H4 (cell line): ENCODE results near the gene GPR142. TPM values are rescaled to one million over a fixed set of nuclear protein-coding genes. Genes with fewer than 3 reads are reported as not detected.

Source experiments
- total RNA-seq: library from RNA; depleted of rRNA; stranded (reverse); fragments of >200 nt; shearing (Covaris generic); gene quantifications from 2 replicates; pipeline ENCODE4 v1.2.3, GENCODE V29; 2014; rRNA removed

Gene GPR142
- total RNA-seq, 1 experiment from 2014 or later = not detected

Other genes starting within 250 kb of the GPR142 start
- 583 and 762 TPM in 2 replicates for gene RPL38, start 163.8 kb upstream of the GPR142 start, total RNA-seq
- gene TTYH2, start 153.9 kb upstream of the GPR142 start, total RNA-seq = 3.0 and 9.3 TPM in 2 replicates
- not detected in 2 replicates for gene DNAI2, start 93.3 kb upstream of the GPR142 start, total RNA-seq
- not detected in 2 replicates for gene KIF19, start 41.3 kb upstream of the GPR142 start, total RNA-seq
- not detected in 2 replicates for gene BTBD17, start 5.6 kb upstream of the GPR142 start, total RNA-seq
- gene GPRC5C, start 64.6 kb downstream of the GPR142 start, total RNA-seq = 63.4 and 78.9 TPM in 2 replicates
- gene CD300A, start 99.1 kb downstream of the GPR142 start, total RNA-seq = not detected in 2 replicates
- gene CD300LB, start 164.0 kb downstream of the GPR142 start, total RNA-seq = not detected in 2 replicates
- 0.37 and 0.45 TPM in 2 replicates for gene CD300C, start 178.6 kb downstream of the GPR142 start, total RNA-seq
- 0.78 TPM in 1 of 2 replicates, not detected in the other for gene CD300H, start 200.0 kb downstream of the GPR142 start, total RNA-seq
- not detected in 2 replicates for gene CD300LD, start 224.8 kb downstream of the GPR142 start, total RNA-seq